Embryonic facial prominence (tissue), 1 donor: ENCODE results near the gene NTF3.

Experiments used
- DNase-seq: peaks from one replicate; pipeline ENCODE4 v3.0.0-alpha.2; 2016; ENCODE audit errors: extremely low spot score

The NTF3 gene

GRCh38 chr12:5456906-5457305 is 25.0 kb downstream of the NTF3 start:
- no peak for DNase-seq

GRCh38 chr12:5458229-5459050 is 26.5 kb downstream of the NTF3 start:
- DNase-seq = no peak

- DNase-seq = no peak
Measured at GRCh38 chr12:5459051-5459782, 27.3 kb downstream of the NTF3 start.

- DNase-seq = no peak
Measured at GRCh38 chr12:5460817-5461216, 28.9 kb downstream of the NTF3 start.

- no peak for DNase-seq
Measured at GRCh38 chr12:5461966-5462365, 30.1 kb downstream of the NTF3 start.

- no peak for DNase-seq
Measured at GRCh38 chr12:5464096-5464495, 32.2 kb downstream of the NTF3 start.

- no peak for DNase-seq
Measured at GRCh38 chr12:5465384-5465783, 33.5 kb downstream of the NTF3 start.

- DNase-seq = no peak
Measured at GRCh38 chr12:5466521-5466960, 34.6 kb downstream of the NTF3 start.

GRCh38 chr12:5467931-5468330 is 36.0 kb downstream of the NTF3 start:
- DNase-seq = no peak

GRCh38 chr12:5470221-5470620 is 38.3 kb downstream of the NTF3 start:
- no peak for DNase-seq

GRCh38 chr12:5470703-5471102 is 38.8 kb downstream of the NTF3 start:
- DNase-seq = no peak

GRCh38 chr12:5473076-5473782 is 41.3 kb downstream of the NTF3 start:
- no peak for DNase-seq

- no peak for DNase-seq
Measured at GRCh38 chr12:5473783-5474116, 41.8 kb downstream of the NTF3 start.

GRCh38 chr12:5476356-5476755 is 44.4 kb downstream of the NTF3 start:
- no peak for DNase-seq

- DNase-seq = no peak
Measured at GRCh38 chr12:5478081-5478706, 46.3 kb downstream of the NTF3 start.

GRCh38 chr12:5479761-5480160 is 47.9 kb downstream of the NTF3 start:
- no peak for DNase-seq

GRCh38 chr12:5480218-5480937 is 48.5 kb downstream of the NTF3 start:
- no peak for DNase-seq

GRCh38 chr12:5480938-5481303 is 49.0 kb downstream of the NTF3 start:
- DNase-seq = no peak

- no peak for DNase-seq
Measured at GRCh38 chr12:5481645-5482044, 49.7 kb downstream of the NTF3 start.

- DNase-seq = no peak
Measured at GRCh38 chr12:5484426-5484825, 52.5 kb downstream of the NTF3 start.

- no peak for DNase-seq
Measured at GRCh38 chr12:5485454-5485853, 53.5 kb downstream of the NTF3 start.

- no peak for DNase-seq
Measured at GRCh38 chr12:5487076-5487475, 55.2 kb downstream of the NTF3 start.
